ENCODE results near the gene INAFM2. TPM values are rescaled to one million over a fixed set of nuclear protein-coding genes. Genes with fewer than 3 reads are reported as not detected.

INAFM2 gene
- total and polyA plus RNA-seq, 9 of the 15 experiments (the other 6 are each of a cell fraction or from before 2014, with no cell fraction given), result 11.8 to 43.1 (median 27.2) TPM

DNA sequence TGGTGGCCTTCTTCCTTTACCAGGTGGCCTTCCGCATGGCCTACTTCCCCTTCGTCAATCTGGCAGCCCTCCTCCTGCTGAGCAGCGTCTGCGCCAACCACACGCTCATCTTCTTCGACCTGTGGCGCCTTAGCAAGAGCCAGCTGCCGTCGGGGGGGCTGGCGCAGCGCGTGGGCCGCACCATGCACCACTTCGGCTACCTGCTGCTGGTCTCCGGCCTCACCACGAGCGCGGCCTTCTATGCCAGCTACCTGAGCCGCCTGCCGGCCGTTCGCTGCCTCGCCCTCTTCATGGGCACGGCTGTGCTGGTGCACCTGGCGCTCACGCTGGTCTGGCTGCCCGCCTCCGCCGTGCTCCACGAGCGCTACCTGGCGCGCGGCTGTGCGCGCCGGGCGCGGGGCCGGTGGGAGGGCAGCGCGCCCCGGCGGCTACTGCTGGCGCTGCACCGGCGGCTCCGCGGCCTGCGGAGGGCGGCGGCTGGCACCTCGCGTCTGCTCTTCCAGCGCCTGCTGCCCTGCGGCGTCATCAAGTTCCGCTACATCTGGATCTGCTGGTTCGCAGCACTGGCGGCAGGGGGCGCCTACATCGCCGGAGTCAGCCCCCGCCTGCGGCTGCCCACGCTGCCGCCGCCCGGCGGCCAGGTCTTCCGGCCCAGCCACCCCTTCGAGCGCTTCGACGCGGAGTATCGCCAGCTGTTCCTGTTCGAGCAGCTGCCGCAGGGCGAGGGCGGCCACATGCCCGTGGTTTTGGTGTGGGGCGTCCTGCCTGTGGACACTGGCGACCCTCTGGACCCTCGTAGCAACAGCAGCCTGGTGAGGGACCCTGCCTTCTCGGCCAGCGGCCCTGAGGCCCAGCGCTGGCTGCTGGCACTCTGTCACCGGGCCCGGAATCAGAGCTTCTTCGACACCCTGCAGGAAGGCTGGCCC lies 44.5 kb downstream of the INAFM2 start (continued):
- TF ChIP-seq, protein P1, sequence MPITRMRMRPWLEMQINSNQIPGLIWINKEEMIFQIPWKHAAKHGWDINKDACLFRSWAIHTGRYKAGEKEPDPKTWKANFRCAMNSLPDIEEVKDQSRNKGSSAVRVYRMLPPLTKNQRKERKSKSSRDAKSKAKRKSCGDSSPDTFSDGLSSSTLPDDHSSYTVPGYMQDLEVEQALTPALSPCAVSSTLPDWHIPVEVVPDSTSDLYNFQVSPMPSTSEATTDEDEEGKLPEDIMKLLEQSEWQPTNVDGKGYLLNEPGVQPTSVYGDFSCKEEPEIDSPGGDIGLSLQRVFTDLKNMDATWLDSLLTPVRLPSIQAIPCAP (CRISPR knock-in tag; IDR thresholded peaks at IDR 0.05; ENCODE audit: borderline replicate concordance), result no peak
- TF ChIP-seq ZNF77 (CRISPR knock-in tag; IDR thresholded peaks at IDR 0.05), result no peak
- TF ChIP-seq MTF1 (CRISPR knock-in tag; IDR thresholded peaks at IDR 0.05; ENCODE audit: borderline replicate concordance), result no peak
- no peak for TF ChIP-seq ZNF785 (CRISPR knock-in tag; IDR thresholded peaks at IDR 0.05)
- TF ChIP-seq RCOR1 (IDR thresholded peaks at IDR 0.05; ENCODE audit: borderline replicate concordance in 1 of 2, low read depth in 2 of 2, low read length in 2 of 2), result peak in 1 of 2 experiments; percentile 71; a peak in 2 of 4 replicates
- no peak for TF ChIP-seq ZFPM2 (CRISPR knock-in tag; IDR thresholded peaks at IDR 0.05)
- TF ChIP-seq ERF (CRISPR knock-in tag; IDR thresholded peaks at IDR 0.05), result no peak
- no peak for TF ChIP-seq USF2 (CRISPR knock-in tag; IDR thresholded peaks at IDR 0.05)
- TF ChIP-seq LCOR (CRISPR knock-in tag; IDR thresholded peaks at IDR 0.05), result peak; percentile 93
- no peak for TF ChIP-seq RBM14 (IDR thresholded peaks at IDR 0.05; ENCODE audit: borderline replicate concordance, insufficient read depth, low read depth, low read length)
- TF ChIP-seq, protein P2, sequence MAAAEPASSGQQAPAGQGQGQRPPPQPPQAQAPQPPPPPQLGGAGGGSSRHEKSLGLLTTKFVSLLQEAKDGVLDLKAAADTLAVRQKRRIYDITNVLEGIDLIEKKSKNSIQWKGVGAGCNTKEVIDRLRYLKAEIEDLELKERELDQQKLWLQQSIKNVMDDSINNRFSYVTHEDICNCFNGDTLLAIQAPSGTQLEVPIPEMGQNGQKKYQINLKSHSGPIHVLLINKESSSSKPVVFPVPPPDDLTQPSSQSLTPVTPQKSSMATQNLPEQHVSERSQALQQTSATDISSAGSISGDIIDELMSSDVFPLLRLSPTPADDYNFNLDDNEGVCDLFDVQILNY (CRISPR knock-in tag; IDR thresholded peaks at IDR 0.05), result peak; percentile 48; the same call in 1 of the 2 replicates
- TF ChIP-seq, protein P3, sequence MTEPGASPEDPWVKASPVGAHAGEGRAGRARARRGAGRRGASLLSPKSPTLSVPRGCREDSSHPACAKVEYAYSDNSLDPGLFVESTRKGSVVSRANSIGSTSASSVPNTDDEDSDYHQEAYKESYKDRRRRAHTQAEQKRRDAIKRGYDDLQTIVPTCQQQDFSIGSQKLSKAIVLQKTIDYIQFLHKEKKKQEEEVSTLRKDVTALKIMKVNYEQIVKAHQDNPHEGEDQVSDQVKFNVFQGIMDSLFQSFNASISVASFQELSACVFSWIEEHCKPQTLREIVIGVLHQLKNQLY (CRISPR knock-in tag; conservative IDR thresholded peaks at IDR 0.05), result no peak
- TF ChIP-seq, protein P4, sequence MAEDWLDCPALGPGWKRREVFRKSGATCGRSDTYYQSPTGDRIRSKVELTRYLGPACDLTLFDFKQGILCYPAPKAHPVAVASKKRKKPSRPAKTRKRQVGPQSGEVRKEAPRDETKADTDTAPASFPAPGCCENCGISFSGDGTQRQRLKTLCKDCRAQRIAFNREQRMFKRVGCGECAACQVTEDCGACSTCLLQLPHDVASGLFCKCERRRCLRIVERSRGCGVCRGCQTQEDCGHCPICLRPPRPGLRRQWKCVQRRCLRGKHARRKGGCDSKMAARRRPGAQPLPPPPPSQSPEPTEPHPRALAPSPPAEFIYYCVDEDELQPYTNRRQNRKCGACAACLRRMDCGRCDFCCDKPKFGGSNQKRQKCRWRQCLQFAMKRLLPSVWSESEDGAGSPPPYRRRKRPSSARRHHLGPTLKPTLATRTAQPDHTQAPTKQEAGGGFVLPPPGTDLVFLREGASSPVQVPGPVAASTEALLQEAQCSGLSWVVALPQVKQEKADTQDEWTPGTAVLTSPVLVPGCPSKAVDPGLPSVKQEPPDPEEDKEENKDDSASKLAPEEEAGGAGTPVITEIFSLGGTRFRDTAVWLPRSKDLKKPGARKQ (CRISPR knock-in tag; IDR thresholded peaks at IDR 0.05), result no peak
- no peak for TF ChIP-seq GTF2B (IDR thresholded peaks at IDR 0.05; ENCODE audit: extremely low read depth, insufficient read length)
- TF ChIP-seq PTTG1 (tag; IDR thresholded peaks at IDR 0.05; ENCODE audit: low read depth), result no peak
- peak; percentile 79 for TF ChIP-seq RBFOX2 (IDR thresholded peaks at IDR 0.05; ENCODE audit: low read depth, low read length)
- no peak for TF ChIP-seq SPI1 (IDR thresholded peaks at IDR 0.05; ENCODE audit: borderline replicate concordance, low read depth, low read length)
- no peak for TF ChIP-seq MEF2D (tag; conservative IDR thresholded peaks at IDR 0.05; ENCODE audit: low read depth)

Measured in K562 (cell line).